NCI-H2029 treated with DMSO at 0.1 percent for 48 hours (cell line): ENCODE measurements around the gene CD86.
"Not testable (repeated sequence)": the region's sequence is repeated elsewhere in the genome, so short reads cannot be mapped to it uniquely, and the experiment has no call there.

ENCODE experiments used
- DNase-seq: peaks from one replicate; lab custom pipeline; 2025; lab: John Stamatoyannopoulos, UW

Gene CD86

DNA sequence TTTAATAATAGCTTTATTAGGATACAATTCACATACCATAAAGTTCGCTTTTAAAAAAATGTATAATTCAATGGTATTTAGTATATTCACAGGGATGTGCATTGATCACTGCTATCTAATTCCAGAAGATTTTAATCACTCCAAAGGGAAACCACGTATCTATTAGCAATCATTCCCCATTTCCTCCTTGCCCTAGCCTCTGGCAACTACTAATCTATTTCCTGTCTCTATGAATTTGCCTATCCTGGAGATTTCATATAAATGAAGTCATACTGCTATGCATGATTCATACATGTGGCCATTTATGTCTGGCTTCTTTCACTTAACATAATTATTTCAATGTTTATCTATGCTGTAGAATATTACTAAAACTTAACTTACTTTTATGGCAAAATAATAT, 96.3 kb downstream of the CD86 start:
- DNase-seq: no peak

DNA sequence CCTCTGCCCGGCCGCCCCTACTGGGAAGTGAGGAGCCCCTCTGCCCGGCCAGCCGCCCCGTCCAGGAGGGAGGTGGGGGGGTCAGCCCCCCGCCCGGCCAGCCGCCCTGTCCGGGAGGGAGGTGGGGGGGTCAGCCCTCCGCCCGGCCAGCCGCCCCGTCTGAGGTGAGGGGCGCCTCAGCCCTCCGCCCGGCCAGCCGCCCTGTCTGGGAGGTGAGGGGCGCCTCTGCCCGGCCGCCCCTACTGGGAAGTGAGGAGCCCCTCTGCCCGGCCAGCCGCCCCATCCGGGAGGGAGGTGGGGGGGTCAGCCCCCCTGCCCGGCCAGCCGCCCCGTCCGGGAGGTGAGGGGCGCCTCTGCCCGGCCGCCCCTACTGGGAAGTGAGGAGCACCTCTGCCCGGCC, 109.8 kb downstream of the CD86 start:
- DNase-seq: not testable (repeated sequence)

DNA sequence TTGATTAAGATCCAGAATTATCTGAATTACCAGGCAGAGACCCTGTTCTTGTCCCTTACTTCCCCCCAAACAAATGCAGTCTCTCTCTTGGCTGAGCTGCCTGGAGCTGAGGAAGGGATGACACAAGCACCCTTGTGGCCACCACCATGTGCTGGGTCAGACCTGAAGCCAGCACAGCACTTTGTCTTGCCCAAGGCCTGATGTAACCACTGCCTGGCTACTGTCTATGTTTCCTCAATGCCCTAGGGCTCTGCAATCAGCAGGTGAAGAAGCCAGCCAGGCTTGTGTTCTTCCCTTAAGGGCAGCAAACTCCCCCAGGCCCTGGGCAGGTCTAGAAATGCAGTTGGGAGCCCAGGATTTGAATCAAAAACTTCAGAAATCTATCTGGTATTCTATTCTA, 112.5 kb downstream of the CD86 start:
- DNase-seq: no peak

DNA sequence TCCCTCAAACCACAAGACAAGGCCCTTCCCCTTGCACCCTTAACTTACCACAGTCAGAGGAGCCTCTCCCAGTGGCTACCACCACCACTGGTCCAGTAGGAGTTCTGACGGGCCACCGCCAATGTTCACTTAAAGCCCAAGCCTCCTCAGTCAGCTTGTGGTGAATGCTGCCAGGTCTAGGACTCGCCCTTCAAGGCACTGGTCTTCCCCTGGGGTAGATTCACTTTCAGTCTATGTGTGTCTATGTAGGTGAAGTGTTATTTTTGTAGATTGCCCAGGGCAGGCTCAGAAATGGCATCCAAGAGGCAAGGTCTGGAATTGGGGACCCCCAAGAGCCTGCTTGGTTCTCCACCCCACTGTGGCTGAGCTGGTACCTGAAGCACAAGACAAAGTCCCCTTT, 112.9 kb downstream of the CD86 start:
- DNase-seq: no peak

DNA sequence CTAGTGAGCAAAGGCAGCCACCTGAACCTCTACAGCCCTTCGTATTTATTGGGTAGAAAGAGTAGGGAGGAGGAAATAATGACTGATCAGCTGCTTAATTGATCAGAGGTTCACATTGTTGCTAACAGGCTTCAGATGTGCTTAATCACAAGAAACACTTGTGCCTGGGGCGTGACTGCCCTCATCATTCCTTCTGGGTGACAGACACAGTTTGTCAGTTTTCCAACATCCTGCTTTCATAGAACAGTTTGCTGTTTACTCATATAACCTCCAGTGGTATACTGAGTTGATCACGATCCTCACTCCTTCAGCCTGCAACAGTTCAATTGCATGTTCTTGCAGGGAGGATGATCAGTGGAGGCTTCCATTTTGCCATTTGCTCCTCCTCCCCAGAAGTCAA, 114.7 kb downstream of the CD86 start:
- DNase-seq: no peak
